NCI-H345 treated with DMSO at 0.1 percent for 48 hours (cell line): Measurements from ENCODE around the gene BIK.

Experiments
- DNase-seq: peaks from one replicate; lab custom pipeline; 2025; ENCODE audit not compliant: unreplicated experiment; lab: John Stamatoyannopoulos, UW

The BIK gene

GRCh38 chr22:43159484-43160178 is 49.1 kb downstream of the BIK start:
- DNase-seq, result no peak

GRCh38 chr22:43160497-43161126 is 50.1 kb downstream of the BIK start:
- no peak for DNase-seq

- DNase-seq, result no peak
Observed at GRCh38 chr22:43162412-43163150, 52.0 kb downstream of the BIK start.

GRCh38 chr22:43163241-43163795 is 52.8 kb downstream of the BIK start:
- no peak for DNase-seq

- no peak for DNase-seq
Observed at GRCh38 chr22:43164636-43165035, 54.1 kb downstream of the BIK start.

GRCh38 chr22:43166132-43166930 is 55.8 kb downstream of the BIK start:
- DNase-seq, result no peak

GRCh38 chr22:43167001-43167589 is 56.5 kb downstream of the BIK start:
- DNase-seq, result no peak

GRCh38 chr22:43168471-43169309 is 58.1 kb downstream of the BIK start:
- DNase-seq, result no peak

- DNase-seq, result no peak
Observed at GRCh38 chr22:43169310-43170130, 59.0 kb downstream of the BIK start.

GRCh38 chr22:43170131-43170480 is 59.6 kb downstream of the BIK start:
- no peak for DNase-seq

- no peak for DNase-seq
Observed at GRCh38 chr22:43171019-43171491, 60.5 kb downstream of the BIK start.

- no peak for DNase-seq
Observed at GRCh38 chr22:43171607-43172006, 61.1 kb downstream of the BIK start.

GRCh38 chr22:43172191-43172590 is 61.6 kb downstream of the BIK start:
- DNase-seq, result no peak

- no peak for DNase-seq
Observed at GRCh38 chr22:43173566-43173965, 63.0 kb downstream of the BIK start.

GRCh38 chr22:43173976-43174720 is 63.6 kb downstream of the BIK start:
- no peak for DNase-seq

- peak; percentile 23 for DNase-seq
Observed at GRCh38 chr22:43174941-43175531, 64.5 kb downstream of the BIK start.

- DNase-seq, result no peak
Observed at GRCh38 chr22:43176090-43176489, 65.5 kb downstream of the BIK start.

GRCh38 chr22:43177479-43177878 is 66.9 kb downstream of the BIK start:
- peak; percentile 10 for DNase-seq
